GM12801 (cell line): ENCODE data around the gene TMTC1.

ENCODE experiments used
- TF ChIP-seq, protein P1 (sequence below): IDR thresholded peaks from one replicate; pipeline ENCODE4 v1.5.1; 2011; ENCODE audit warnings: control low read depth; ENCODE audit not compliant: insufficient read length; ENCODE audit errors: extremely low read depth

Gene TMTC1

DNA sequence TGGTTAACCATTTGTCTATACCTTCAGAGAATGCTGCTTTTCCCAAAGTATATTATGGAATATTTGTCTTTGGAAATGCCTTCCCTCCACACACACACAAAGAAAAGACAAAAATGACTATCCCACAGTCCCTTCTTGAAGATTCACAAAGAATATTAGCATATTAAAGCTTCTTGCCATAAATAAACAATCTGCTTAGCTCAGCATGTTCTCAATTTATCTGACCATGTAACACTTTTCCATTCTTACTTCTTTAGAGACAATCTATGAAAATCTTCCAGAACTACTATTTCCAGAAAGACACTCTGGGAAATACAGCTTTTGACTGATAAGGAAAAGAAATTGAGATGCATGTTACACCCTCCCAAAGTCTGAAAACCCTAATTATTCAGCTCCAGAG is 227.4 kb downstream of the TMTC1 start:
- TF ChIP-seq, protein P1, sequence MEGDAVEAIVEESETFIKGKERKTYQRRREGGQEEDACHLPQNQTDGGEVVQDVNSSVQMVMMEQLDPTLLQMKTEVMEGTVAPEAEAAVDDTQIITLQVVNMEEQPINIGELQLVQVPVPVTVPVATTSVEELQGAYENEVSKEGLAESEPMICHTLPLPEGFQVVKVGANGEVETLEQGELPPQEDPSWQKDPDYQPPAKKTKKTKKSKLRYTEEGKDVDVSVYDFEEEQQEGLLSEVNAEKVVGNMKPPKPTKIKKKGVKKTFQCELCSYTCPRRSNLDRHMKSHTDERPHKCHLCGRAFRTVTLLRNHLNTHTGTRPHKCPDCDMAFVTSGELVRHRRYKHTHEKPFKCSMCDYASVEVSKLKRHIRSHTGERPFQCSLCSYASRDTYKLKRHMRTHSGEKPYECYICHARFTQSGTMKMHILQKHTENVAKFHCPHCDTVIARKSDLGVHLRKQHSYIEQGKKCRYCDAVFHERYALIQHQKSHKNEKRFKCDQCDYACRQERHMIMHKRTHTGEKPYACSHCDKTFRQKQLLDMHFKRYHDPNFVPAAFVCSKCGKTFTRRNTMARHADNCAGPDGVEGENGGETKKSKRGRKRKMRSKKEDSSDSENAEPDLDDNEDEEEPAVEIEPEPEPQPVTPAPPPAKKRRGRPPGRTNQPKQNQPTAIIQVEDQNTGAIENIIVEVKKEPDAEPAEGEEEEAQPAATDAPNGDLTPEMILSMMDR: no peak

DNA sequence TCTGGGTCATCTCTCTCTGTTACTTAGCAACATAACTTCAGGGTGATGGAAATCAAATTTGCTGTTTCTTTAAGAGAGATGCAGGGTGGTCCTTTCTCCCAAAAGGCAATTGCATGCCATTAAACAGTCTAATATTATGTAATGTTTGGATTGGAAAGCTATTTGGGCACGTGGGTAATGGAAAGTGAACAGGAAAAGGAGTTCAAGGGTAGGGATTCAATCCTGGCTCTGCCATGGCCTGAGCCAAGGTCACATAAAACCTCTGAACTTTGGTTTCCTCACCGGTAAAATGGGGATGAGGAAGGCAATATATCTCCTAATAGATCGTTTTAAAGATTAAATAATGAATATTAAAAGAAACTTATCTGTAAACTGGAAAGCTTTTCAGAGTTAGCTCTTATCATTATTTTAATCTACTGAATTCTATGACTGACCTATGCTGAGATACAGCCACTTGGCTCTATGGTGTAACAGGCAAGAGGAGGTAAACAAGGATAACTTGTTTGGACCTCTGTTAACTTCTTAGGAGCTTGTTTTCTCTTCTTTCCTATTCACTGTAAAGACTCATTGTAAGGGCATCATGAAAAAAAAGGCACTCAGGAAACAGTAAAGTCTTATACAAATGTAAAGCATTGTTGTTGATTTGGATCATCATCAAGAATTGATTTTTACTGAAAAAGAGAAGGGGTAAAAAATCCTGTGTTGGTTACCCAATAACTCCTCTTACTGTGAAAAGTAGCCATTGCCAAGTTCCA is 230.6 kb downstream of the TMTC1 start:
- TF ChIP-seq, protein P1: no peak

DNA sequence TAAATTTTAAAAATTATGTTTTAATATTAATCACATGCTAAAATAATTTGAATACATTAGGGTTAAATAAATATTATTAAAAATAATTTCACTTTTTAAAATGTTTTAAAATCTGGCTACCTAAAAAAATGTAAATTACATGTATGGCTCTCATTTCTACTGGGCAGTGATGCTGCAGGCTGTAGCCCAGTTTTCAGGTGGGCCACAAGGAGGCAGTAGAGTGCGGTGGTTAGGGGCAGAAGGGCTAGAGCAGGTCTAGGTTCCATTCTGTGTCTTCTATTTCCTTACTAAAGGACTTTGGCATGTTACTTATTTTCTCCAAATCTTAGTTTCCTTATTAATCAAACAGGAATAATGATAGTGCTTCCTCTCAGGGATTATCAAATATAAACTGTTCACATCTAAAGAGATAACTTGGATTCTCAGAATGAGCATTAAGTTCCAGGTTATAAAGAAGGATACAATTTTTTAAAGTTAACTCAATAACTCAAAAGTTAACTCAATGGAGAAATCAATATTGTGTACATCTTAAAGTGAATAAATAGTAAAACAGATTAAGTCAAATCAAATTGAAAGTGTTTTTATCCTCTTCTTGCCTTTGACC is 231.3 kb downstream of the TMTC1 start:
- TF ChIP-seq, protein P1: no peak

DNA sequence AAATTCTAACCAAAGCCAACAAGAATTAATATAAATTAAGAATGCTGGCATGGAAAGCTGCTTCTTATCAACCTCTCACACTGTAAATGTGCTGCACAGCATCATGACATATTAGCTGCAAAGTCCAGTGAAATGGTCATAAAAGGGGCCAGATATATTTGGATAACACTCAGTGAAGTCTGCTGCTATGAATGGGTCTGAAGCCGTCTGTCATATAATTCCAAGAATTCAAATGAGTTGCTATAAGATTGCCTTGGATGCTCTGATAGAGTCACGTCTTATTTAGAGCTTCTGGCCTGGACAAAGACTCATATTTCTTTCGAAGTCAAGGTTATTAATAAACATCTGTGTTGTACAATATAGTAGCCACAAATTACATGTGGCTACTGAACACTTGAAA is 231.9 kb downstream of the TMTC1 start:
- TF ChIP-seq, protein P1: no peak

DNA sequence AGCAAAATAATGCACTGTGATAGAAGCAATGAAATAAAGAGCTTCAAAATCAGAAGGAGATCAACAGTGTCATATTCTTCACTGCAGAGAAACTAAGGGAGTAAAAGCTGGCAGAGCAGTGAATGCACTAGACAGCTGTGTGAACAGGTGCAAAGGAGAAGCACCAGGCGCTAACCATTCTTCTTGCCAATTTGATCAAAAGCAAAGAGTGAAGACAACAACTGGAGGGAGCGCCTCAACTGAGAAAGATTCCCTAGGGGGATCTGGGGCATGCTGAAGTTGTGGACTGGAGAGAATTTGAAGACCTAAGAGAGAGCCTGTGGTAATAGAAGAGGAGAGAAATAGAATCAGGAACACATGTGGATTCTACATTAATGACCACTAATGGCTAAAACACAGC is 235.9 kb downstream of the TMTC1 start:
- TF ChIP-seq, protein P1: no peak

DNA sequence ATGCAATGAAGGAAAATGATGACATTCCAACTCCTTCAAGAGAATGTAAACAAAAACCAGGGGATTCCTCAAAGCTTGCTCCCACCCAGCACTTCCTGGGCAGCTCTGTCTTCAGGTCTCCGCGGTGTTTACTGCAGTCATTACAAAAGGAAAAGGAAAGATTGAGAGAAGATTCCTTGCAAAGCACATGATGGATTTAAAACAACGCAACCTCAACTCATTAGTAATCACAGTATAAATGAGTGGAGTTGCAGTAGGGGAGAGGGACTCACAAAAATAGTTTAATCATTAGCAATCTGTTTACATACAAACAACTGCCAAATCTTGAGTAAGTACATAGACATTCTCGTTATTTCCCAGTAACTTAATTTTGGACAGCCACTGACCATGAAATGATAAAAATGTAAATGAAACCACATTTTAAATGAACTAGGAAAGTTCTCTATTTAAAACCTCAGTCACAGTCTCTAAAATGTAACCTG is 236.6 kb downstream of the TMTC1 start:
- TF ChIP-seq, protein P1: no peak

DNA sequence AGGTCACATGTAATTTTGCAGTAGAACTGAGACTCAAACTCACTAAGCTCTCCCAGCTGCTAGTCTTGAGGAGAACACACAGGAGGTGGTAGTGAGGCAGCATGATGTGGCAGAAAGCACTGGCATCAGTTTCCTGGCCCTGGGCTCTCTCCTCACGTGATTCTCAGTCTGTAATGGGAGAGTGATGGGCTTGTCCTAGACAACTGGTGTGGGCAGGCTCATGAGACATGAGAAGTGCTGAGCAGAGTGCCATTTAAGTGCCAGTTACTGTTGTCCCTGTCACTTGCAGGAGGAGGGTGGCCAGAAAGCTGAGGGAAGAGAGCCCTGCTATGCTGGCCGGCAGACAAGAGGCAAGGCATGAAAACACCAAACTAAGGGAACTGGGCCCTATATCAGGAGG is 237.7 kb downstream of the TMTC1 start:
- TF ChIP-seq, protein P1: no peak
